HepG2 (cell line): ENCODE data around the gene VAT1L. TPM values are rescaled to one million over a fixed set of nuclear protein-coding genes. Genes with fewer than 3 reads are reported as not detected.
A peak's percentile ranks its signal among the peaks of the same experiment; 100 is the strongest.

Source experiments
- ATAC-seq: fragments of 200-7000 bp; cut with Tn5 transposase; 3 replicates; pipeline ENCODE4 v1.9.1; 2020; ENCODE audit warnings: mild to moderate bottlenecking, moderate library complexity
- BruUV-seq: library from RNA; stranded (reverse); fragments of 400-500 nt; replicated peaks from 2 replicates; lab custom pipeline; 2021; lab: Mats Ljungman, UMichigan
- CTCF ChIA-PET: fragments of 300-600 bp; formaldehyde crosslinking; extraction: SDS; loops from one replicate; lab custom pipeline; 2021; ENCODE audit warnings: low total read pairs, inconsistent platforms, low intra/inter-chr PET ratio; lab: Yijun Ruan, JAX
- POLR2A ChIA-PET: fragments of 350-600 bp; sonication (Branson Sonifier 250); formaldehyde crosslinking; loops from one replicate; lab custom pipeline; 2020; ENCODE audit warnings: antibody characterized with exemption, inconsistent platforms; lab: Yijun Ruan, JAX
- DNase-seq: peaks from one replicate; pipeline ENCODE4 v3.0.0-alpha.2; 2015; ENCODE audit warnings: low spot score
- FAIRE-seq: peaks from 3 replicates; lab custom pipeline; 2011; peaks lifted over from hg19 to GRCh38; lab: Jason Lieb, UNC
- H2AFZ ChIP-seq: one replicate; pipeline ENCODE4 v1.6.1; 2011; ENCODE audit warnings: low read length, inconsistent platforms
- H3K27ac ChIP-seq: fragments of 300-600 bp; 3 replicates; pipeline ENCODE4 v1.8.0; 2011; ENCODE audit warnings: mixed run types, mild to moderate bottlenecking, mixed read lengths, low read length, inconsistent platforms; ENCODE audit not compliant: insufficient read depth; ENCODE audit errors: extremely low read length
- H3K27me3 ChIP-seq, 2 experiments: fragments of 200-600 bp in 1 of 2; 2 replicates in 1 of 2; 3 replicates in 1 of 2; pipeline versions ENCODE4 v1.6.0 to v1.8.0; 2011; ENCODE audit warnings: low read length in 2 of 2, mild to moderate bottlenecking in 2 of 2, moderate library complexity in 2 of 2, inconsistent platforms in 1 of 2; ENCODE audit not compliant: insufficient read depth in 2 of 2, control insufficient read depth in 1 of 2
- H3K36me3 ChIP-seq, 2 experiments: fragments of 200-600 bp in 1 of 2; replicated peaks in 1 of 2; 2 replicates in 1 of 2; 3 replicates in 1 of 2; pipeline versions ENCODE4 v1.5.1 to v1.8.0; 2011; ENCODE audit warnings: low read length in 2 of 2, inconsistent platforms in 1 of 2; ENCODE audit not compliant: insufficient read depth in 2 of 2, control insufficient read depth in 1 of 2
- H3K4me1 ChIP-seq: 2 replicates; pipeline ENCODE4 v1.5.1; 2012; ENCODE audit warnings: low read length, inconsistent platforms; ENCODE audit not compliant: insufficient read depth
- H3K4me2 ChIP-seq: 2 replicates; pipeline ENCODE4 v1.6.0; 2011; ENCODE audit warnings: low read depth, low read length, inconsistent platforms
- H3K4me3 ChIP-seq, 3 experiments: fragments of 200-600 bp in 1 of 3; sonication (generic), shearing (Covaris generic) in 1 of 3; replicated peaks in 1 of 3; 2 replicates each; pipeline ENCODE4 v1.5.1; 2011 to 2016; ENCODE audit warnings: low read length in 3 of 3, inconsistent platforms in 2 of 3, low read depth in 2 of 3, mild to moderate bottlenecking in 2 of 3, control low read depth in 1 of 3, mixed read lengths in 1 of 3; ENCODE audit not compliant: insufficient read depth in 1 of 3
- H3K79me2 ChIP-seq: one replicate; pipeline ENCODE4 v1.6.1; 2011; ENCODE audit warnings: low read length, inconsistent platforms; ENCODE audit not compliant: insufficient read depth
- H3K9ac ChIP-seq: 2 replicates; pipeline ENCODE4 v1.6.0; 2011; ENCODE audit warnings: mild to moderate bottlenecking, low read depth, low read length, inconsistent platforms; ENCODE audit not compliant: insufficient read depth
- H3K9me3 ChIP-seq: 2 replicates; pipeline ENCODE4 v1.5.1; 2012; ENCODE audit warnings: mild to moderate bottlenecking, low read length
- H4K20me1 ChIP-seq: 2 replicates; pipeline ENCODE4 v1.6.0; 2011; ENCODE audit warnings: inconsistent platforms, mild to moderate bottlenecking, low read length, moderate library complexity; ENCODE audit not compliant: insufficient read depth
- CCAR2 ChIP-seq: fragments of 200-400 bp; formaldehyde crosslinking; optimal IDR thresholded peaks from 2 replicates; pipeline ENCODE3; 2018; ENCODE audit warnings: low read depth, mild to moderate bottlenecking, low read length, moderate library complexity
- ETS1 ChIP-seq: sonication (generic); formaldehyde crosslinking; IDR thresholded peaks from 2 replicates; pipeline ENCODE4 v1.4.0; 2020; ENCODE audit warnings: missing genetic modification reagents
- HIVEP1 ChIP-seq: sonication (generic); formaldehyde crosslinking; IDR thresholded peaks from 2 replicates; pipeline ENCODE4 v1.4.0; 2020; ENCODE audit warnings: mild to moderate bottlenecking, missing genetic modification reagents
- HOXA9 ChIP-seq: sonication (generic); formaldehyde crosslinking; IDR thresholded peaks from 2 replicates; pipeline ENCODE4 v1.8.1; 2022; ENCODE audit warnings: missing genetic modification reagents, mild to moderate bottlenecking, moderate library complexity, borderline replicate concordance
- KDM5B ChIP-seq: sonication (generic); formaldehyde crosslinking; IDR thresholded peaks from 2 replicates; pipeline ENCODE4 v1.4.0; 2020; ENCODE audit warnings: missing genetic modification reagents, mild to moderate bottlenecking, borderline replicate concordance
- NCOR1 ChIP-seq: fragments of 200-600 bp; sonication (generic); IDR thresholded peaks from 2 replicates; pipeline ENCODE4 v1.7.0; 2017; ENCODE audit warnings: antibody characterized with exemption, low read length, borderline replicate concordance
- PRMT3 ChIP-seq: sonication (generic); formaldehyde crosslinking; IDR thresholded peaks from 2 replicates; pipeline ENCODE4 v1.8.1; 2022; ENCODE audit warnings: low read depth, mild to moderate bottlenecking, moderate library complexity, missing genetic modification reagents, borderline replicate concordance
- SETDB1 ChIP-seq: sonication (generic); formaldehyde crosslinking; IDR thresholded peaks from 2 replicates; pipeline ENCODE4 v1.5.1; 2020; ENCODE audit warnings: missing genetic modification reagents, mild to moderate bottlenecking, borderline replicate concordance
- SOX13 ChIP-seq, 3 experiments: fragments of 450-650 bp in 1 of 3; sonication (generic) in 1 of 3; formaldehyde crosslinking in 1 of 3; IDR thresholded peaks in 2 of 3; conservative IDR thresholded peaks in 1 of 3; 2 replicates each; pipeline versions ENCODE4 v1.5.0 to v1.6.1; 2016 to 2020; ENCODE audit warnings: antibody characterized with exemption in 1 of 3, mild to moderate bottlenecking in 1 of 3, missing compliant biosample characterization in 1 of 3, missing genetic modification reagents in 1 of 3, moderate library complexity in 1 of 3
- SOX5 ChIP-seq: IDR thresholded peaks from 2 replicates; pipeline ENCODE4 v1.6.1; 2016; ENCODE audit warnings: borderline replicate concordance
- YEATS2 ChIP-seq: sonication (generic); formaldehyde crosslinking; IDR thresholded peaks from 2 replicates; pipeline ENCODE4 v1.4.0; 2020; ENCODE audit warnings: missing genetic modification reagents, borderline replicate concordance
- ZEB1 ChIP-seq: IDR thresholded peaks from 2 replicates; pipeline ENCODE4 v1.6.1; 2012; ENCODE audit warnings: mild to moderate bottlenecking, low read depth, inconsistent platforms; ENCODE audit not compliant: insufficient replicate concordance
- ZNF292 ChIP-seq: sonication (generic); formaldehyde crosslinking; IDR thresholded peaks from 2 replicates; pipeline ENCODE4 v1.8.1; 2022; ENCODE audit warnings: mild to moderate bottlenecking, low read depth, missing genetic modification reagents, borderline replicate concordance
- ZNF562 ChIP-seq: sonication (generic); formaldehyde crosslinking; IDR thresholded peaks from 2 replicates; pipeline ENCODE4 v1.8.0; 2022; ENCODE audit warnings: missing genetic modification reagents, borderline replicate concordance
- ZNF616 ChIP-seq: sonication (generic); formaldehyde crosslinking; IDR thresholded peaks from 2 replicates; pipeline ENCODE4 v1.5.0; 2020; ENCODE audit warnings: low read depth, mild to moderate bottlenecking, missing genetic modification reagents
- ZNF646 ChIP-seq: sonication (generic); formaldehyde crosslinking; IDR thresholded peaks from 2 replicates; pipeline ENCODE4 v1.9.0; 2021; ENCODE audit warnings: mild to moderate bottlenecking, missing genetic modification reagents
- ZNF746 ChIP-seq: sonication (generic); formaldehyde crosslinking; IDR thresholded peaks from 2 replicates; pipeline ENCODE4 v1.8.0; 2022; ENCODE audit warnings: mild to moderate bottlenecking, missing genetic modification reagents
- ZSCAN21 ChIP-seq: sonication (generic); formaldehyde crosslinking; IDR thresholded peaks from 2 replicates; pipeline ENCODE4 v1.8.0; 2022; ENCODE audit warnings: mild to moderate bottlenecking, missing genetic modification reagents, moderate library complexity, borderline replicate concordance
- WGBS: methylation state at CpG from one replicate; pipeline ENCODE4 v1.1.6; 2017; ENCODE audit warnings: low lambda C conversion rate; 5-methylcytosine and 5-hydroxymethylcytosine counted together
- in situ Hi-C: cut with HindIII; loops from 2 replicates; pipeline ENCODE4 v1.10.0; 2017; ENCODE audit warnings: low pct_unique_long_range_greater_than_20kb; ENCODE audit not compliant: extremely low pct_ligation_motif_present
- intact Hi-C: fragments of 100-400 bp; cut with micrococcal nuclease; formaldehyde crosslinking; loops from one replicate; pipeline ENCODE4 v1.10.0; 2022; ENCODE audit not compliant: unreplicated experiment
- polyA plus RNA-seq, 8 experiments: library from polyadenylated mRNA; depleted of rRNA in 3 of 8; stranded (reverse) in 7 of 8; unstranded in 1 of 8; fragments of >200 nt; fragmentation: Illumina TruSeq in 4 of 8; extraction: Trizol in 4 of 8; gene quantifications; 2 replicates each; pipeline versions ENCODE4 v1.2.1 to v1.2.3, GENCODE V29; 2011 to 2016; ENCODE audit warnings: low read depth in 4 of 8, missing spikeins in 1 of 8, mixed read lengths in 1 of 8; ENCODE audit not compliant: insufficient read depth in 1 of 8
- total RNA-seq, 5 experiments: library from RNA; depleted of rRNA; stranded (reverse); fragments of >200 nt; fragmentation: Illumina TruSeq; extraction: Trizol; gene quantifications; 2 replicates each; pipeline ENCODE4 v1.2.3, GENCODE V29; 2016; ENCODE audit warnings: low read depth in 1 of 5

VAT1L gene
- total and polyA plus RNA-seq, 2 of the 13 experiments (the other 11 are each of a cell fraction or from before 2014, with no cell fraction given) = not detected

DNA sequence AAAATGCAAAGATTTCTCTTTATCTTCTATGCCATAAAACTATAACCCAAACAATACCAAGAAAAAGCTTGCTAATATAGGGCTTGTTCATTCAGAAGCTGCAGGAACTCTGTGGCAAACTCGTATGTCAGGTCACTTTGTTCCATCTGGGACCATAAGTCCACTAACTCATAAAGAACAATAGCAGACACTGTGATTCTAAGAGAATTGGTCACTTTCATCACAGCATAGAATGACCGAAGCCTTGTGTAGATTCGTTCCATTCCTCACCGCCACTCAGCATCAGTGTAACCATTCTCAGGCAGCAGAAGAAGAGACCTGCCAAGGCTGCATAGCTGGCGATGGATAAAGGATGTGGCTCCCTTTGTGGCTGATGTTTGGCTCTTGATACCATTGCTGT lies 30.3 kb upstream of the VAT1L start:
- POLR2A ChIA-PET = no interaction called here

More for the DNA sequence above, 30.3 kb upstream of the VAT1L start:
- no peak for TF ChIP-seq YEATS2 (CRISPR knock-in tag)
- TF ChIP-seq SOX5 = peak; percentile 57; the same call in 1 of the 2 replicates
- TF ChIP-seq SETDB1 (CRISPR knock-in tag) = no peak
- TF ChIP-seq NCOR1 = 0 out of 2 replicates have a peak, but pooled peaks have one; percentile 20
- TF ChIP-seq ZNF646 = no peak
- no peak for TF ChIP-seq ZNF746
- no peak for TF ChIP-seq HIVEP1 (CRISPR knock-in tag)
- TF ChIP-seq ZSCAN21 (CRISPR knock-in tag) = no peak
- no peak for TF ChIP-seq ETS1 (CRISPR knock-in tag)
- TF ChIP-seq ZNF292 (CRISPR knock-in tag) = no peak
- TF ChIP-seq KDM5B (CRISPR knock-in tag) = no peak
- no peak for TF ChIP-seq ZNF616 (CRISPR knock-in tag)
- TF ChIP-seq PRMT3 (CRISPR knock-in tag) = no peak
- no peak for TF ChIP-seq SOX13 (IDR thresholded peaks at IDR 0.05)
- TF ChIP-seq SOX13 (CRISPR knock-in tag; conservative IDR thresholded peaks at IDR 0.05 in 1 of 2, IDR thresholded peaks at IDR 0.05 in 1 of 2) = peak in 1 of 2 experiments; percentile 68; a peak in 2 of 4 replicates
- no peak for TF ChIP-seq HOXA9 (CRISPR knock-in tag)
- no peak for TF ChIP-seq CCAR2
- no peak for TF ChIP-seq ZNF562 (CRISPR knock-in tag)
- no peak for TF ChIP-seq ZEB1
- H3K4me1 ChIP-seq = peaks cover 61% of the 10 kb centered on the region
- WGBS = 50% methylated on average over 5 of the region's 5 CpGs
- CTCF ChIA-PET = no interaction called here
- no peaks in the 10 kb centered on the region for H3K9me3 ChIP-seq
- H3K27ac ChIP-seq = no peak overlapping the region
- H4K20me1 ChIP-seq = no peaks in the 10 kb centered on the region
- intact Hi-C loops = no loop called here
- no TSS peak for BruUV-seq
- ATAC-seq (peak; percentile 71), FAIRE-seq (no peak), DNase-seq (peak; percentile 35)
- no peak overlapping the region for H3K4me3 ChIP-seq
- H3K79me2 ChIP-seq = no peaks in the 10 kb centered on the region
- H3K4me2 ChIP-seq = no peak overlapping the region
- H3K27me3 ChIP-seq = no peaks in the 10 kb centered on the region
- no peaks in the 10 kb centered on the region for H3K36me3 ChIP-seq
- no peak overlapping the region for H3K9ac ChIP-seq
- in situ Hi-C loops = no loop called here
- H2AFZ ChIP-seq = no peak overlapping the region
